CD4-positive, alpha-beta memory T cell (primary cell): ENCODE data around the gene QRICH1. TPM values are rescaled to one million over a fixed set of nuclear protein-coding genes. Genes with fewer than 3 reads are reported as not detected.

Experiments
- CTCF ChIA-PET: fragments of 350-600 bp; sonication (Branson Sonifier 250); formaldehyde crosslinking; loops from one replicate; lab custom pipeline; 2021; ENCODE audit warnings: inconsistent platforms; ENCODE audit not compliant: partially characterized antibody; lab: Charles Lee
- POLR2A ChIA-PET: fragments of 350-600 bp; sonication (Branson Sonifier 250); formaldehyde crosslinking; loops from one replicate; lab custom pipeline; 2021; ENCODE audit not compliant: partially characterized antibody; lab: Charles Lee
- DNase-seq, 5 donors: peaks; one replicate each; pipeline versions ENCODE4 v3.0.0 to v3.0.0-alpha.2; 2020 to 2022; ENCODE audit warnings: mixed read lengths in 1 of 5
- H3K27ac ChIP-seq: one replicate; pipeline ENCODE4 v1.7.0; 2013; ENCODE audit warnings: low read depth, low read length
- H3K27me3 ChIP-seq: 2 replicates; pipeline ENCODE4 v1.7.0; 2013; ENCODE audit warnings: mild to moderate bottlenecking, low read length, moderate library complexity; ENCODE audit not compliant: insufficient read depth
- H3K36me3 ChIP-seq: 2 replicates; pipeline ENCODE4 v1.7.0; 2013; ENCODE audit warnings: mild to moderate bottlenecking, low read length, moderate library complexity; ENCODE audit not compliant: insufficient read depth
- H3K4me1 ChIP-seq: 2 replicates; pipeline ENCODE4 v1.7.0; 2013; ENCODE audit warnings: mild to moderate bottlenecking, low read length, moderate library complexity; ENCODE audit not compliant: insufficient read depth
- H3K4me3 ChIP-seq, 2 donors: one replicate each; pipeline ENCODE4 v1.7.0; 2013; ENCODE audit warnings: low read length in 2 of 2, mild to moderate bottlenecking in 1 of 2
- H3K9me3 ChIP-seq, 2 donors: one replicate each; pipeline ENCODE4 v1.7.0; 2013; ENCODE audit warnings: low read length in 2 of 2, control low read depth in 1 of 2; ENCODE audit not compliant: control insufficient read depth in 1 of 2
- H3K27ac Mint-ChIP-seq, 7 donors: one replicate each; pipeline ENCODE4 v1.8.0; 2020 to 2021; ENCODE audit warnings: mixed read lengths in 7 of 7, mild to moderate bottlenecking in 6 of 7, inconsistent platforms in 3 of 7, moderate library complexity in 3 of 7
- H3K27me3 Mint-ChIP-seq, 2 donors: one replicate each; pipeline ENCODE4 v1.8.0; 2020 to 2021; ENCODE audit warnings: mixed read lengths in 2 of 2
- H3K36me3 Mint-ChIP-seq, 2 donors: one replicate each; pipeline ENCODE4 v1.8.0; 2020 to 2021; ENCODE audit warnings: mixed read lengths in 2 of 2, inconsistent platforms in 1 of 2, mild to moderate bottlenecking in 1 of 2
- H3K4me1 Mint-ChIP-seq, 4 donors: one replicate each; pipeline ENCODE4 v1.8.0; 2020 to 2021; ENCODE audit warnings: mixed read lengths in 4 of 4, mild to moderate bottlenecking in 1 of 4
- H3K4me3 Mint-ChIP-seq, 8 donors: one replicate each; pipeline ENCODE4 v1.8.0; 2020 to 2021; ENCODE audit warnings: mixed read lengths in 8 of 8, mild to moderate bottlenecking in 7 of 8, moderate library complexity in 6 of 8, inconsistent platforms in 3 of 8
- H3K9me3 Mint-ChIP-seq, 8 donors: one replicate each; pipeline ENCODE4 v1.8.0; 2020 to 2021; ENCODE audit warnings: mixed read lengths in 8 of 8, mild to moderate bottlenecking in 5 of 8, inconsistent platforms in 3 of 8, moderate library complexity in 1 of 8
- intact Hi-C: fragments of 100-400 bp; cut with micrococcal nuclease; formaldehyde crosslinking; loops from one replicate; pipeline ENCODE4 v1.15.1; 2023
- polyA plus RNA-seq, 2 donors: library from polyadenylated mRNA; unstranded; fragments of 300-500 nt; fragmentation: Illumina TruSeq; gene quantifications; one replicate each; pipeline ENCODE4 v1.2.3, GENCODE V29; 2021
- total RNA-seq, 2 experiments: library from RNA; stranded (reverse); gene quantifications; one replicate each; pipeline ENCODE4 v1.2.3, GENCODE V29; 2021

The QRICH1 gene
- total and polyA plus RNA-seq, 4 experiments from 2014 or later, result 18.6 to 177 (median 102) TPM

DNA sequence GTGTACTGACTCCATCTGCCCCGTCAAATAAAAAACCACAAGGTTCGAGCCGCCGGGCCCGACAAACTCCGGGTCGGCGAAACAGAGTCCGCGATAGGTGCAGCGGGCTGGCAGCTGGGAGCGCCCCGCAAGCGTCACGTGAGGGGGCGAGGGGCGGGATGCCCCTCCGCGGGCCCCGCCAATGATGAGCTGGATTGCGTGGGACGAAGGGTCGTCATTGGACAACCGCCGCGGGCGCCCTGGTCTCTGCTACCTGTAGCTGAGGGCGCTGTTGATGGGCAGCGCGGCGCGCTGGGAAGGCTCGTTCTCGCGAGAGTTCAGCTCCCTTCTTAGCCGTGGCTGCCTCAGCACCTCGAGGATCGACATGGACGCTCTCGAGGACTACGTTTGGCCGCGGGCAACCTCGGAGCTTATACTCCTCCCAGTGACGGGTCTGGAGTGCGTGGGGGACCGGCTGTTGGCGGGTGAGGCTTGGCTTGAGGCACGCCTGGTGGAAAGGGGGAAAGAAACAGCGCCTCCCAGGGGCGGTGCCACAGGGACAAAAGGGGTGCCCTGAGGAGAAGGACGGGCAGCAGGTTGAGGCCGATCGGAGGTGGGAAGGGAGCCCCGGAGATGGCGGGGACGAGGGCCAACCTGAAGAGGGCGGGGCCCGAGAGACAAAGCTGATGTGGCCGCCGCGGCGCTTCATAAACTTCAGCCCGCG is 86.7 kb downstream of the QRICH1 start, which contains the start of gene WDR6:
TSS of gene WDR6 (plus strand) at position 324 of the 703 bp plus-strand sequence. CDS start at position 365, 41 bp downstream.
- Mint-ChIP-seq H3K9me3 (peaks cover 0 to 2% (median 0%) of the 10 kb centered on the region in 8 donors), H3K27ac (peak within 1 kb of the TSS; percentile 95 to 100 (median 99)), H3K36me3 (peaks cover 0 to 24% of the 10 kb centered on the region in 2 donors), H3K27me3 (no peaks in the 10 kb centered on the region), H3K4me3 (peak within 1 kb of the TSS; percentile 93 to 99 (median 98)), H3K4me1 (peaks cover 15 to 37% (median 24%) of the 10 kb centered on the region in 4 donors)
- DNase-seq, result peak; percentile 95 to 98 (median 97)
- ChIA-PET POLR2A (interaction anchor here (0.7 to 22.1 kb wide), 24 partner anchors 10 to 1594 kb away, joined by 3 to 629 read pairs (median 4); partner anchors contain the start of genes ARIH2, DAG1, DALRD3 and IMPDH2), CTCF (interaction anchor here (0.6 to 10.3 kb wide), 19 partner anchors 12 to 442 kb away, joined by 3 to 173 read pairs (median 4); partner anchors contain the start of genes DALRD3, IMPDH2, IP6K2 and NDUFAF3)
- H3K4me1 ChIP-seq, result peaks cover 20% of the 10 kb centered on the region
- H3K27me3 ChIP-seq, result no peaks in the 10 kb centered on the region
- H3K36me3 ChIP-seq, result peaks cover 10% of the 10 kb centered on the region
- peak within 1 kb of the TSS; percentile 87 for H3K27ac ChIP-seq
- intact Hi-C loops, result loop anchor here (1.0 to 5.0 kb wide), 5 partner anchors 14 to 320 kb away; partner anchors contain the start of genes IMPDH2, NCKIPSD, P4HTM and QRICH1
- H3K4me3 ChIP-seq, result peak within 1 kb of the TSS; percentile 81 to 97
- no peaks in the 10 kb centered on the region for H3K9me3 ChIP-seq

DNA sequence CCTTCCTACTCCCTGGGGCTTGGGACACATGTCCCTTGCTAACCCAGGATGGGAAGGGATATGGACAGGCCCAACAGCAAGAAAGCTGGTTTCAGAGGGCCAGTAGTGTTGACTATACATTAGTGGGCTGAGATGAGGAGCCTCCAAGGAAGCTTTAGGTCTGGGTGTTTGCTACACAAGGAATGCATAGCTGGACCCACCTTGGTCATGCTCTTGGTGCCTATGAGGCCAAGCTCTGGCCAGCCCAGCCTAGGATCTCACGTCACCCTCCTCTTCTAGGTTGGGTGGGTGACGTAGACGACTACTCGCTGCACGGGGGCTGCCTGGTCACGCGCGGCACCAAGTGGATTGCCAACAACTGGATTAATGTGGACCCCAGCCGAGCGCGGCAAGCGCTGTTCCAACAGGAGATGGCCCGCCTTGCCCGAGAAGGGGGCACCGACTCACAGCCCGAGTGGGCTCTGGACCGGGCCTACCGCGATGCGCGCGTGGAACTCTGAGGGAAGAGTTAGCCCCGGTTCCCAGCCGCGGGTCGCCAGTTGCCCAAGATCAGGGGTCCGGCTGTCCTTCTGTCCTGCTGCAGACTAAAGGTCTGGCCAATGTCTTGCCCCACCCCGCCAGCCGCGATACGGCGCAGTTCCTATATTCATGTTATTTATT is 87.3 kb downstream of the QRICH1 start:
- peaks cover 3% of the 10 kb centered on the region for H3K36me3 ChIP-seq
- H3K4me3 Mint-ChIP-seq, result peak overlapping the region; percentile 93 to 99 (median 98)
- no peaks in the 10 kb centered on the region for H3K27me3 Mint-ChIP-seq
- peaks cover 20% of the 10 kb centered on the region for H3K4me1 ChIP-seq
- H3K9me3 ChIP-seq, result no peaks in the 10 kb centered on the region
- H3K27ac Mint-ChIP-seq, result peak overlapping the region; percentile 95 to 100 (median 99)
- POLR2A ChIA-PET, result interaction anchor here (0.7 to 22.1 kb wide), 19 partner anchors 9 to 1594 kb away, joined by 3 to 629 read pairs (median 6); partner anchors contain the start of genes DAG1, DALRD3, IMPDH2 and IP6K2
- intact Hi-C loops, result loop anchor here (1.0 to 5.0 kb wide), 5 partner anchors 15 to 319 kb away; partner anchors contain the start of genes IMPDH2, NCKIPSD, P4HTM and QRICH1
- peak overlapping the region; percentile 52 to 97 for H3K4me3 ChIP-seq
- peak overlapping the region; percentile 87 for H3K27ac ChIP-seq
- CTCF ChIA-PET, result interaction anchor here (0.5 to 10.3 kb wide), 19 partner anchors 11 to 443 kb away, joined by 3 to 173 read pairs (median 4); partner anchors contain the start of genes DALRD3, IMPDH2, NDUFAF3 and P4HTM
- peak in 3 of 5 donors; percentile 26 to 61 (median 31) for DNase-seq
- H3K4me1 Mint-ChIP-seq, result peaks cover 15 to 31% (median 22%) of the 10 kb centered on the region in 4 donors
- peaks cover 0 to 17% of the 10 kb centered on the region in 2 donors for H3K36me3 Mint-ChIP-seq
- peaks cover 0 to 2% (median 0%) of the 10 kb centered on the region in 8 donors for H3K9me3 Mint-ChIP-seq
- H3K27me3 ChIP-seq, result no peaks in the 10 kb centered on the region

DNA sequence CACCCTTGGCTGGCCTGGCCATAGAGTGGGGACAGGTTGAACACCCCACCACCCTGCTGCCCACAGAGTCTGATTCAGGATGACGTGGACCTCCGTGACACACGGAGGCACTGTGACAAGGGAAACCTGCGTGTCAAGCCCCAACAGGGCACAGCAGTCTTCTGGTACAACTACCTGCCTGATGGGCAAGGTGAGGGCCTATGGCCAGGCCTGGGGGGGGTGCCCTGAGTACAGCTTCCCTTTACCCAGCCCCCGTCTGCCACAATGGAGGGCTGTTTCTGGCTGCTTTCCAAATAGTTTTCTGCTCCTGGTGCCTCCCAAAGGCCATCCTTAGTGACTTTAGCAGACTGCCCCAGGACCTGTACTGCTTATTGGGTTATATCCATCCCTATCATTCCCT is 87.9 kb downstream of the QRICH1 start:
- H3K27ac ChIP-seq, result peak overlapping the region; percentile 87
- peaks cover 20% of the 10 kb centered on the region for H3K4me1 ChIP-seq
- Mint-ChIP-seq H3K27ac (peak overlapping the region in 6 of 7 donors; percentile 78 to 99 (median 99)), H3K27me3 (no peaks in the 10 kb centered on the region), H3K36me3 (peaks cover 0 to 13% of the 10 kb centered on the region in 2 donors), H3K4me3 (peak overlapping the region; percentile 93 to 99 (median 98)), H3K9me3 (peaks cover 0 to 2% (median 0%) of the 10 kb centered on the region in 8 donors), H3K4me1 (peaks cover 15 to 31% (median 22%) of the 10 kb centered on the region in 4 donors)
- POLR2A ChIA-PET, result interaction anchor here (3.2 to 22.1 kb wide), 3 partner anchors 15 to 88 kb away, joined by 69 to 629 read pairs (median 191); partner anchors contain the start of genes DALRD3, IMPDH2, NDUFAF3 and P4HTM
- H3K36me3 ChIP-seq, result no peaks in the 10 kb centered on the region
- intact Hi-C loops, result loop anchor here (5.0 kb wide), 1 partner anchor 319 kb away; the partner anchor contains the start of gene NCKIPSD
- peak overlapping the region in 1 of 2 donors; percentile 97 for H3K4me3 ChIP-seq
- DNase-seq, result peak in 1 of 5 donors; percentile 22
- CTCF ChIA-PET, result interaction anchor here (0.5 to 10.3 kb wide), 3 partner anchors 15 to 264 kb away, joined by 3 to 173 read pairs (median 136); partner anchors contain the start of genes DALRD3, NDUFAF3 and P4HTM
- H3K9me3 ChIP-seq, result no peaks in the 10 kb centered on the region
- no peaks in the 10 kb centered on the region for H3K27me3 ChIP-seq

DNA sequence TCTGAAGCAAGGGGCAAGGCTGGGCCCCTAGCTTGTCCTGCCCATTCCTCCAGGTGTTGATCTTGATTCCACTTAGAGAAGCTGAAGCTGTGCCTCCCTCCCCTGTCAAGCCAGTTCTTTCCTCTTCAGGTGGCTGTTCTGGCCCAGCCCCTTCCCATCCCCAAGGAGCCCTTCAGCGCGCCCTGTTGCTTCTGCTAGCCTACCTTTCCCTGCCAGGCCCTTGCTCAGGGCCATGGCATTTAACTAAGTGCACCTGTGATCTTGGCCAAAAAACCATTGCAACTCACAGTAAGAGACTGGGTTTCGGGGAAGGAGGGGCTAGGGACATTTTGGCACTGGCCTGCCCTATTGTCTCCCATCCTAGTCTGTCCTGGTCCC is 88.6 kb downstream of the QRICH1 start:
- H3K4me1 Mint-ChIP-seq, result peaks cover 15 to 31% (median 22%) of the 10 kb centered on the region in 4 donors
- DNase-seq, result peak in 1 of 5 donors; percentile 22
- H3K27ac ChIP-seq, result no peak overlapping the region
- H3K27ac Mint-ChIP-seq, result peak overlapping the region in 2 of 7 donors; percentile 61 to 63
- no peaks in the 10 kb centered on the region for H3K27me3 Mint-ChIP-seq
- POLR2A ChIA-PET, result interaction anchor here (0.9 to 22.1 kb wide), 3 partner anchors 14 to 67 kb away, joined by 3 to 629 read pairs (median 191); partner anchors contain the start of genes DALRD3, IMPDH2, NDUFAF3 and P4HTM
- CTCF ChIA-PET, result interaction anchor here (6.4 to 10.3 kb wide), 2 partner anchors 15 to 17 kb away, joined by 136 to 173 read pairs; partner anchors contain the start of genes DALRD3, NDUFAF3 and P4HTM
- H3K9me3 ChIP-seq, result no peaks in the 10 kb centered on the region
- H3K36me3 Mint-ChIP-seq, result peaks cover 0 to 13% of the 10 kb centered on the region in 2 donors
- peak overlapping the region in 1 of 8 donors; percentile 15 for H3K4me3 Mint-ChIP-seq
- peaks cover 20% of the 10 kb centered on the region for H3K4me1 ChIP-seq
- H3K36me3 ChIP-seq, result no peaks in the 10 kb centered on the region
- peaks cover 0 to 2% (median 0%) of the 10 kb centered on the region in 8 donors for H3K9me3 Mint-ChIP-seq
- no peaks in the 10 kb centered on the region for H3K27me3 ChIP-seq
- no peak overlapping the region for H3K4me3 ChIP-seq
- intact Hi-C loops, result loop anchor here (5.0 kb wide), 1 partner anchor 318 kb away; the partner anchor contains the start of gene NCKIPSD

DNA sequence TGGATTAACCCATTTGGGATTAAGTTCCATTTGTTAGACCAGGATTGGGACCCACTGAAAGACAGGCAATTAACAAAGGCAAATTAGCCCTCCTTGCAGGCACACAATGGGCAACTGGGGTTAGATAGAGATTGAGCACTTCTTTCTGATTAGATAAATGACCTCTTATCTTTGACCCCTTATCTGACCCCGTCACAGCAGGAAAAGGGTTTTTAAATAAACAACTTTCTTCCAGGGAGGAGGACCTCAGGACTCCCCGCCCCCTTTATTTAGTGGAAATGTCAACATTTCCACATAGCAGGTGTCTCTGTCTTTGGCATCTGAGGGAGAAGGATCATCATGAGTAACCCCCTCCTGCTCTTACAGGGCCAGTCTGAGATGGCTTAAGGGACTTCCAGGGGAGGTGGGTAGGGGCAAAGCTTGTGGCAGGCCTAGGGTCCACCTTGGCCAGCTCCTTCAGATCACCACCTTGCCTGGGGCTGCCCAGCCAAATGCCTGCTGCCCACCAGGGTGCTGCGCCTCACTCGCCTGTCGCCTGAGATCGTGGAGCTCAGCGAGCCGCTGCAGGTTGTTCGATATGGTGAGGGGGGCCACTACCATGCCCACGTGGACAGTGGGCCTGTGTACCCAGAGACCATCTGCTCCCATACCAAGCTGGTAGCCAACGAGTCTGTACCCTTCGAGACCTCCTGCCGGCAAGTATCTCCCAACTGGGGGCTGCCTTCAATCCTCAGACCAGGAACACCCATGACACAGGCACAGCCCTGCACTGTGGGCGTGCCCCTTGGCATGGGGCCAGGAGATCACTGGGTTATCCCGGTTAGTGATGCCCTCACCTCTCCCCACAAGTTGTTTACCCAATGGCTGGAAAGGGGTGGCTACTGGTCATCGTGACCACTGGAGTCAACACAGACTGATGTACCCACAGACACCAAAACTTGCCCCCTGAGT is 89.2 kb downstream of the QRICH1 start:
- peaks cover 16 to 31% (median 22%) of the 10 kb centered on the region in 4 donors for H3K4me1 Mint-ChIP-seq
- H3K27ac ChIP-seq, result no peak overlapping the region
- H3K27me3 ChIP-seq, result no peaks in the 10 kb centered on the region
- H3K36me3 ChIP-seq, result no peaks in the 10 kb centered on the region
- peaks cover 0 to 2% (median 0%) of the 10 kb centered on the region in 8 donors for H3K9me3 Mint-ChIP-seq
- H3K4me3 Mint-ChIP-seq, result peak overlapping the region in 1 of 8 donors; percentile 4
- no peak overlapping the region for H3K4me3 ChIP-seq
- intact Hi-C loops, result loop anchor here (5.0 kb wide), 1 partner anchor 317 kb away; the partner anchor contains the start of gene NCKIPSD
- ChIA-PET POLR2A (interaction anchor here (0.9 to 22.1 kb wide), 3 partner anchors 13 to 68 kb away, joined by 3 to 629 read pairs (median 191); partner anchors contain the start of genes DALRD3, IMPDH2, NDUFAF3 and P4HTM), CTCF (interaction anchor here (6.4 to 10.3 kb wide), 2 partner anchors 16 to 17 kb away, joined by 136 to 173 read pairs; partner anchors contain the start of genes DALRD3, NDUFAF3 and P4HTM)
- H3K36me3 Mint-ChIP-seq, result peaks cover 0 to 15% of the 10 kb centered on the region in 2 donors
- peaks cover 20% of the 10 kb centered on the region for H3K4me1 ChIP-seq
- H3K9me3 ChIP-seq, result no peaks in the 10 kb centered on the region
- H3K27me3 Mint-ChIP-seq, result no peaks in the 10 kb centered on the region
- DNase-seq, result no peak
- peak overlapping the region in 3 of 7 donors; percentile 61 to 68 (median 63) for H3K27ac Mint-ChIP-seq
